CD4-positive, alpha-beta T cell treated with Interleukin-4 for 4 hours (primary cell): ENCODE results near the gene PLCG2.
"Not testable (repeated sequence)": the region's sequence is repeated elsewhere in the genome, so short reads cannot be mapped to it uniquely, and the experiment has no call there.

Source experiments
- DNase-seq: peaks from one replicate; pipeline ENCODE4 v3.0.0-alpha.2; 2020

Gene PLCG2

GRCh38 chr16:81945665-81946064, 166.6 kb downstream of the PLCG2 start:
- DNase-seq: no peak

- DNase-seq: no peak
Observed at GRCh38 chr16:81946206-81946605, 167.1 kb downstream of the PLCG2 start.

GRCh38 chr16:81951564-81951963, 172.5 kb downstream of the PLCG2 start:
- DNase-seq: no peak

GRCh38 chr16:81956213-81956948, 177.3 kb downstream of the PLCG2 start:
- no peak for DNase-seq

- DNase-seq: no peak
Observed at GRCh38 chr16:81964808-81965207, 185.7 kb downstream of the PLCG2 start.

GRCh38 chr16:81967358-81967757, 188.3 kb downstream of the PLCG2 start:
- DNase-seq: no peak

GRCh38 chr16:81971853-81972252, 192.8 kb downstream of the PLCG2 start:
- no peak for DNase-seq

GRCh38 chr16:81973737-81974136, 194.6 kb downstream of the PLCG2 start:
- no peak for DNase-seq

GRCh38 chr16:81975637-81976036, 196.5 kb downstream of the PLCG2 start:
- no peak for DNase-seq

GRCh38 chr16:81977335-81977942, 198.3 kb downstream of the PLCG2 start:
- not testable (repeated sequence) for DNase-seq

- no peak for DNase-seq
Observed at GRCh38 chr16:81987121-81987520, 208.0 kb downstream of the PLCG2 start.

- DNase-seq: no peak
Observed at GRCh38 chr16:81987706-81988105, 208.6 kb downstream of the PLCG2 start.

GRCh38 chr16:81992859-81993258, 213.8 kb downstream of the PLCG2 start:
- no peak for DNase-seq

GRCh38 chr16:81994485-81994884, 215.4 kb downstream of the PLCG2 start:
- DNase-seq: no peak

- no peak for DNase-seq
Observed at GRCh38 chr16:81995651-81996050, 216.6 kb downstream of the PLCG2 start.

GRCh38 chr16:81996664-81997509, 217.8 kb downstream of the PLCG2 start:
- DNase-seq: no peak

GRCh38 chr16:81997738-81998137, 218.6 kb downstream of the PLCG2 start:
- DNase-seq: no peak

- no peak for DNase-seq
Observed at GRCh38 chr16:82002831-82003230, 223.7 kb downstream of the PLCG2 start.

GRCh38 chr16:82004601-82005000, 225.5 kb downstream of the PLCG2 start:
- no peak for DNase-seq

GRCh38 chr16:82005027-82005830, 226.1 kb downstream of the PLCG2 start:
- DNase-seq: no peak

GRCh38 chr16:82006036-82006435, 226.9 kb downstream of the PLCG2 start:
- DNase-seq: no peak

- no peak for DNase-seq
Observed at GRCh38 chr16:82007189-82007588, 228.1 kb downstream of the PLCG2 start.
